ENCODE data around the gene CLCA4. TPM values are rescaled to one million over a fixed set of nuclear protein-coding genes. Genes with fewer than 3 reads are reported as not detected.
"Not testable (repeated sequence)": the region's sequence is repeated elsewhere in the genome, so short reads cannot be mapped to it uniquely, and the experiment has no call there.

Gene CLCA4
- total RNA-seq, 2 experiments from 2014 or later, result not detected

- H3K4me1 Mint-ChIP-seq (ENCODE audit: low read depth); H3K27me3 Mint-ChIP-seq; H3K9me3 Mint-ChIP-seq; POLR2A ChIA-PET; H3K36me3 Mint-ChIP-seq (ENCODE audit: low read depth); H3K27ac Mint-ChIP-seq: not testable (repeated sequence)
- peak; percentile 64 for DNase-seq
- peak; percentile 89 for ATAC-seq
- CTCF ChIA-PET, result interaction anchor here (0.6 to 7.8 kb wide), 28 partner anchors 8 to 252 kb away, joined by 3 to 88 read pairs (median 4); partner anchors contain the start of genes CLCA2, ODF2L and SH3GLB1
- TF ChIP-seq, protein P1, sequence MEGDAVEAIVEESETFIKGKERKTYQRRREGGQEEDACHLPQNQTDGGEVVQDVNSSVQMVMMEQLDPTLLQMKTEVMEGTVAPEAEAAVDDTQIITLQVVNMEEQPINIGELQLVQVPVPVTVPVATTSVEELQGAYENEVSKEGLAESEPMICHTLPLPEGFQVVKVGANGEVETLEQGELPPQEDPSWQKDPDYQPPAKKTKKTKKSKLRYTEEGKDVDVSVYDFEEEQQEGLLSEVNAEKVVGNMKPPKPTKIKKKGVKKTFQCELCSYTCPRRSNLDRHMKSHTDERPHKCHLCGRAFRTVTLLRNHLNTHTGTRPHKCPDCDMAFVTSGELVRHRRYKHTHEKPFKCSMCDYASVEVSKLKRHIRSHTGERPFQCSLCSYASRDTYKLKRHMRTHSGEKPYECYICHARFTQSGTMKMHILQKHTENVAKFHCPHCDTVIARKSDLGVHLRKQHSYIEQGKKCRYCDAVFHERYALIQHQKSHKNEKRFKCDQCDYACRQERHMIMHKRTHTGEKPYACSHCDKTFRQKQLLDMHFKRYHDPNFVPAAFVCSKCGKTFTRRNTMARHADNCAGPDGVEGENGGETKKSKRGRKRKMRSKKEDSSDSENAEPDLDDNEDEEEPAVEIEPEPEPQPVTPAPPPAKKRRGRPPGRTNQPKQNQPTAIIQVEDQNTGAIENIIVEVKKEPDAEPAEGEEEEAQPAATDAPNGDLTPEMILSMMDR (IDR thresholded peaks at IDR 0.05), result peak; percentile 61
- peak overlapping the region; percentile 80 for H3K4me3 Mint-ChIP-seq
- intact Hi-C loops (cut with micrococcal nuclease), result loop anchor here (1.0 to 10.0 kb wide), 3 partner anchors 122 to 240 kb away; partner anchors contain the start of gene SH3GLB1
Observed at GRCh38 chr1:86502125-86502646, 44.7 kb upstream of the CLCA4 start.

- TF ChIP-seq, protein P1 (IDR thresholded peaks at IDR 0.05), result no peak
- ATAC-seq, result peak; percentile 36
- peak; percentile 47 for DNase-seq
Observed at GRCh38 chr1:86502721-86503405, 44.0 kb upstream of the CLCA4 start.

GRCh38 chr1:86503406-86504136, 43.3 kb upstream of the CLCA4 start:
- H3K9me3 Mint-ChIP-seq, result no peaks in the 10 kb centered on the region
- H3K4me3 Mint-ChIP-seq, result peak overlapping the region; percentile 80
- no peaks in the 10 kb centered on the region for H3K36me3 Mint-ChIP-seq (ENCODE audit: low read depth)
- DNase-seq, result no peak
- H3K4me1 Mint-ChIP-seq (ENCODE audit: low read depth), result peaks cover 8% of the 10 kb centered on the region
- CTCF ChIA-PET, result interaction anchor here (0.9 to 7.8 kb wide), 5 partner anchors 16 to 201 kb away, joined by 3 to 88 read pairs (median 47); partner anchors contain the start of gene SH3GLB1
- TF ChIP-seq, protein P1 (IDR thresholded peaks at IDR 0.05), result no peak
- no peak for ATAC-seq
- POLR2A ChIA-PET, result interaction anchor here (1.0 kb wide), 1 partner anchor 201 kb away, joined by 4 read pairs; the partner anchor contains the start of gene SH3GLB1
- no peaks in the 10 kb centered on the region for H3K27me3 Mint-ChIP-seq
- no peak overlapping the region for H3K27ac Mint-ChIP-seq
- intact Hi-C loops (cut with micrococcal nuclease), result loop anchor here (5.0 to 10.0 kb wide), 2 partner anchors 201 to 239 kb away; partner anchors contain the start of gene SH3GLB1

More at GRCh38 chr1:86502721-86503405, 44.0 kb upstream of the CLCA4 start:
- H3K4me3 Mint-ChIP-seq, result peak overlapping the region; percentile 80
- H3K27me3 Mint-ChIP-seq, result no peaks in the 10 kb centered on the region
- H3K27ac Mint-ChIP-seq, result no peak overlapping the region
- POLR2A ChIA-PET, result no interaction called here
- H3K4me1 Mint-ChIP-seq (ENCODE audit: low read depth), result peaks cover 8% of the 10 kb centered on the region
- no peaks in the 10 kb centered on the region for H3K36me3 Mint-ChIP-seq (ENCODE audit: low read depth)
- CTCF ChIA-PET, result interaction anchor here (0.7 to 7.8 kb wide), 23 partner anchors 10 to 251 kb away, joined by 3 to 88 read pairs (median 4); partner anchors contain the start of genes CLCA2, ODF2L and SH3GLB1
- intact Hi-C loops (cut with micrococcal nuclease), result loop anchor here (1.0 to 10.0 kb wide), 3 partner anchors 123 to 239 kb away; partner anchors contain the start of gene SH3GLB1
- H3K9me3 Mint-ChIP-seq, result no peaks in the 10 kb centered on the region

DNA sequence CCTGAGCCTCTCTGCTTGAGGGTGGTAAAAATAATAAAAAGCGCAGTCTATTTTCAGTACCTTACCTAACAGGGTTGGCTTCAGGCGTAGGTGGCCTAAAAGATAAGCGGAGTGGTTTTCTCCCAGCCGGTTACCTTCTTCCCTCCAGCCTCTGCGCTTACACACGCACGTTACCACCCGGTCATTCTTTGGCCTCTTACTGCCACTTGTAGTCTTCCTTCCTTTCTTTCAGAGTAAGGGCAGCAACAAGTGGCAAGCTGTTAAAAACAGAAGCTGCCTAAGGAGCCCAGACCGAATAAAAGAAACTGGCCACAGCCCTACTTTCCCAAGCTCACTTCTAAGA, 42.8 kb upstream of the CLCA4 start:
- intact Hi-C loops (cut with micrococcal nuclease), result loop anchor here (5.0 to 10.0 kb wide), 2 partner anchors 201 to 238 kb away; partner anchors contain the start of gene SH3GLB1
- Mint-ChIP-seq H3K9me3 (no peaks in the 10 kb centered on the region), H3K36me3 (ENCODE audit: low read depth) (no peaks in the 10 kb centered on the region), H3K27me3 (peaks cover 1% of the 10 kb centered on the region), H3K27ac (no peak overlapping the region), H3K4me3 (no peak overlapping the region), H3K4me1 (ENCODE audit: low read depth) (peaks cover 8% of the 10 kb centered on the region)
- ChIA-PET POLR2A (interaction anchor here (1.0 kb wide), 1 partner anchor 201 kb away, joined by 4 read pairs; the partner anchor contains the start of gene SH3GLB1), CTCF (interaction anchor here (0.9 to 7.8 kb wide), 6 partner anchors 14 to 200 kb away, joined by 3 to 67 read pairs (median 4); partner anchors contain the start of gene SH3GLB1)
- DNase-seq (no peak), ATAC-seq (no peak)
- TF ChIP-seq, protein P1 (IDR thresholded peaks at IDR 0.05), result no peak
